HCT116 (cell line): ENCODE measurements around the gene PELI3. TPM values are rescaled to one million over a fixed set of nuclear protein-coding genes. Genes with fewer than 3 reads are reported as not detected.
"Not testable (repeated sequence)": the region's sequence is repeated elsewhere in the genome, so short reads cannot be mapped to it uniquely, and the experiment has no call there.

Experiments
- ATAC-seq: fragments of 200-7000 bp; cut with Tn5 transposase; 2 replicates; pipeline ENCODE4 v1.9.1; 2020; ENCODE audit warnings: mild to moderate bottlenecking, moderate library complexity
- BruUV-seq: library from RNA; stranded (reverse); fragments of 400-500 nt; replicated peaks from 2 replicates; lab custom pipeline; 2021; lab: Mats Ljungman, UMichigan
- CTCF ChIA-PET: fragments of 300-600 bp; sonication (Branson Sonifier 250); formaldehyde crosslinking; loops from one replicate; lab custom pipeline; 2021; ENCODE audit warnings: antibody characterized with exemption; lab: Charles Lee
- POLR2A ChIA-PET: fragments of 300-600, 350-600 bp; sonication (Branson Sonifier 250); formaldehyde crosslinking; loops from one replicate; lab custom pipeline; 2021; ENCODE audit warnings: antibody characterized with exemption; lab: Charles Lee
- RAD21 ChIA-PET, 2 experiments: fragments of 300-600 bp; sonication (Branson Sonifier 250); formaldehyde crosslinking; loops; one replicate each; lab custom pipeline; 2023; ENCODE audit warnings: low total read pairs in 2 of 2; ENCODE audit not compliant: uncharacterized antibody in 2 of 2, unreplicated experiment in 2 of 2, low non-redundant PET in 1 of 2; lab: Charles Lee
- DNase-seq: peaks from one replicate; pipeline ENCODE4 v3.0.0-alpha.2; 2010; ENCODE audit warnings: low read depth, low spot score
- H2AFZ ChIP-seq: fragments of 200-600 bp; shearing (Covaris generic), sonication (generic); 2 replicates; pipeline ENCODE4 v1.6.1; 2017; ENCODE audit warnings: low read depth, mixed run types, mixed read lengths, antibody characterized with exemption, low read length; ENCODE audit not compliant: poor library complexity, severe bottlenecking
- H3K27ac ChIP-seq: 2 replicates; pipeline ENCODE4 v1.5.1; 2012; ENCODE audit warnings: low read depth, low read length
- H3K27me3 ChIP-seq: fragments of 200-600 bp; sonication (generic); 2 replicates; pipeline ENCODE4 v1.6.1; 2016; ENCODE audit warnings: mixed run types, low read length, mixed read lengths; ENCODE audit not compliant: insufficient read depth
- H3K36me3 ChIP-seq, 2 experiments: fragments of 200-500 bp in 1 of 2; fragments of 200-600 bp in 1 of 2; sonication (Bioruptor generic) in 1 of 2; sonication (generic) in 1 of 2; 2 replicates each; pipeline versions ENCODE4 v1.5.1 to v1.6.1; 2014 to 2016; ENCODE audit warnings: low read length in 2 of 2, inconsistent platforms in 1 of 2, mixed read lengths in 1 of 2, mixed run types in 1 of 2; ENCODE audit not compliant: insufficient read depth in 2 of 2, control insufficient read depth in 1 of 2
- H3K4me1 ChIP-seq, 2 experiments: fragments of 200-600 bp in 1 of 2; sonication (generic) in 1 of 2; 2 replicates each; pipeline versions ENCODE4 v1.5.1 to v1.6.1; 2012 to 2017; ENCODE audit warnings: low read length in 2 of 2, inconsistent platforms in 1 of 2, mild to moderate bottlenecking in 1 of 2, mixed read lengths in 1 of 2, mixed run types in 1 of 2, moderate library complexity in 1 of 2; ENCODE audit not compliant: insufficient read depth in 2 of 2, control insufficient read depth in 1 of 2
- H3K4me2 ChIP-seq: fragments of 200-600 bp; sonication (generic); 2 replicates; pipeline ENCODE4 v1.6.1; 2017; ENCODE audit warnings: mixed run types, low read length, mixed read lengths
- H3K4me3 ChIP-seq, 2 experiments: fragments of 200-600 bp in 1 of 2; sonication (generic) in 1 of 2; replicated peaks in 1 of 2; 2 replicates each; pipeline ENCODE4 v1.5.1; 2011 to 2016; ENCODE audit warnings: low read length in 2 of 2, control low read depth in 1 of 2, low read depth in 1 of 2, mild to moderate bottlenecking in 1 of 2, mixed read lengths in 1 of 2, mixed run types in 1 of 2
- H3K79me2 ChIP-seq: fragments of 200-600 bp; sonication (generic); 2 replicates; pipeline ENCODE4 v1.6.1; 2017; ENCODE audit warnings: mild to moderate bottlenecking, mixed run types, low read length, moderate library complexity, mixed read lengths; ENCODE audit not compliant: insufficient read depth
- H3K9ac ChIP-seq: fragments of 200-600 bp; sonication (generic); 2 replicates; pipeline ENCODE4 v1.6.1; 2016; ENCODE audit warnings: low read length, mixed read lengths
- H3K9me2 ChIP-seq: fragments of 200-600 bp; sonication (generic), shearing (Covaris generic); 2 replicates; pipeline ENCODE4 v1.6.1; 2017; ENCODE audit warnings: mixed run types, mild to moderate bottlenecking, moderate library complexity; ENCODE audit not compliant: insufficient read depth
- H3K9me3 ChIP-seq, 2 experiments: fragments of 200-500 bp in 1 of 2; fragments of 200-600 bp in 1 of 2; sonication (Bioruptor generic) in 1 of 2; sonication (generic) in 1 of 2; 2 replicates each; pipeline ENCODE4 v1.6.1; 2014 to 2017; ENCODE audit warnings: low read length in 2 of 2, mixed read lengths in 2 of 2, inconsistent platforms in 1 of 2, low read depth in 1 of 2, mild to moderate bottlenecking in 1 of 2, mixed run types in 1 of 2, moderate library complexity in 1 of 2; ENCODE audit not compliant: control insufficient read depth in 1 of 2, insufficient read depth in 1 of 2
- H4K20me1 ChIP-seq: fragments of 200-600 bp; sonication (generic), shearing (Covaris generic); 2 replicates; pipeline ENCODE4 v1.6.1; 2017; ENCODE audit warnings: mixed run types, mild to moderate bottlenecking, moderate library complexity; ENCODE audit not compliant: insufficient read depth
- CBX3 ChIP-seq: IDR thresholded peaks from 2 replicates; pipeline ENCODE4 v1.6.1; 2012; ENCODE audit warnings: low read depth
- CTCF ChIP-seq, 3 experiments: fragments of 200-600 bp in 1 of 3; sonication (generic) in 1 of 3; IDR thresholded peaks in 2 of 3; conservative IDR thresholded peaks in 1 of 3; 2 replicates each; pipeline ENCODE4 v1.5.1; 2012 to 2017; ENCODE audit warnings: low read depth in 2 of 3, low read length in 2 of 3, antibody characterized with exemption in 1 of 3, borderline replicate concordance in 1 of 3, control low read depth in 1 of 3, mild to moderate bottlenecking in 1 of 3, mixed read lengths in 1 of 3, mixed run types in 1 of 3, moderate library complexity in 1 of 3; ENCODE audit not compliant: insufficient read depth in 1 of 3
- EGR1 ChIP-seq: IDR thresholded peaks from 2 replicates; pipeline ENCODE4 v1.6.1; 2012; ENCODE audit warnings: low read depth
- ELF1 ChIP-seq: IDR thresholded peaks from 2 replicates; pipeline ENCODE4 v1.6.1; 2012; ENCODE audit warnings: low read depth, borderline replicate concordance
- MAX ChIP-seq: IDR thresholded peaks from 2 replicates; pipeline ENCODE4 v1.6.1; 2012
- POLR2A ChIP-seq: IDR thresholded peaks from 2 replicates; pipeline ENCODE4 v1.7.0; 2011; ENCODE audit warnings: borderline replicate concordance; ENCODE audit not compliant: insufficient read depth, insufficient read length; ENCODE audit errors: extremely low read depth
- POLR2AphosphoS5 ChIP-seq: IDR thresholded peaks from 2 replicates; pipeline ENCODE4 v1.6.1; 2011; ENCODE audit warnings: mild to moderate bottlenecking, low read depth, low read length, moderate library complexity
- RAD21 ChIP-seq: IDR thresholded peaks from 2 replicates; pipeline ENCODE4 v1.6.1; 2012; ENCODE audit warnings: low read depth, mild to moderate bottlenecking
- SP1 ChIP-seq: IDR thresholded peaks from 2 replicates; pipeline ENCODE4 v1.6.1; 2012; ENCODE audit warnings: low read depth
- SRF ChIP-seq: IDR thresholded peaks from 2 replicates; pipeline ENCODE4 v1.6.1; 2012; ENCODE audit warnings: low read depth
- TCF7L2 ChIP-seq: IDR thresholded peaks from 2 replicates; pipeline ENCODE4 v1.7.0; 2011; ENCODE audit warnings: borderline replicate concordance, inconsistent platforms; ENCODE audit not compliant: insufficient read depth, insufficient read length; ENCODE audit errors: extremely low read depth
- YY1 ChIP-seq: IDR thresholded peaks from 2 replicates; pipeline ENCODE4 v1.6.1; 2011; ENCODE audit warnings: low read length, low read depth, moderate library complexity, mild to moderate bottlenecking; ENCODE audit not compliant: insufficient replicate concordance; ENCODE audit errors: extremely low read depth
- ZFX ChIP-seq: fragments of 450-650 bp; IDR thresholded peaks from 2 replicates; pipeline ENCODE4 v1.6.1; 2017
- intact Hi-C: fragments of 100-400 bp; cut with micrococcal nuclease; formaldehyde crosslinking; loops from 2 replicates; pipeline ENCODE4 v1.10.0; 2022
- total RNA-seq: library from RNA; stranded (reverse); gene quantifications from one replicate; pipeline ENCODE4 v1.2.1, GENCODE V29; 2021; ENCODE audit not compliant: unreplicated experiment

Gene PELI3
- total RNA-seq, 1 experiment from 2014 or later = 12.8 TPM

- no peaks in the 10 kb centered on the region for H3K27me3 ChIP-seq
- ATAC-seq = peak; percentile 93
- no TSS peak for BruUV-seq
Observed at GRCh38 chr11:66438504-66439466, 27.9 kb upstream of the PELI3 start, which contains the start of gene MRPL11. TSS of gene MRPL11 (minus strand) at chr11:66438848. CDS start at chr11:66438754, 94 bp downstream.

GRCh38 chr11:66440101-66440939 is 26.4 kb upstream of the PELI3 start:
- H3K4me1 ChIP-seq = peaks cover 4 to 25% of the 10 kb centered on the region in 2 experiments; a peak in 3 of 4 replicates
- H3K27ac ChIP-seq, H3K9ac ChIP-seq, POLR2A ChIA-PET, H3K4me3 ChIP-seq, H4K20me1 ChIP-seq, intact Hi-C loops, H3K9me2 ChIP-seq, ATAC-seq, H3K27me3 ChIP-seq, H3K4me2 ChIP-seq, H3K9me3 ChIP-seq, BruUV-seq, H2AFZ ChIP-seq, DNase-seq, RAD21 ChIA-PET, CTCF ChIA-PET: not testable (repeated sequence)
- peaks cover 16% of the 10 kb centered on the region for H3K79me2 ChIP-seq
- peaks cover 8 to 18% of the 10 kb centered on the region in 2 experiments; a peak in 3 of 4 replicates for H3K36me3 ChIP-seq

More at GRCh38 chr11:66438504-66439466, 27.9 kb upstream of the PELI3 start, which contains the start of gene MRPL11:
- RAD21 ChIA-PET = interaction anchor here (0.5 to 1.1 kb wide), 6 partner anchors 17 to 240 kb away, joined by 3 to 5 read pairs (median 4); partner anchors contain the start of genes DPP3 (in 1 of the 2), PELI3 (in 1 of the 2) and RBM4B (in 1 of the 2)
- Histone ChIP-seq H3K79me2 (peaks cover 16% of the 10 kb centered on the region), H3K9me3 (no peaks in the 10 kb centered on the region), H2AFZ (peak within 1 kb of the TSS; percentile 44), H3K9ac (peak within 1 kb of the TSS; percentile 97), H3K9me2 (no peaks in the 10 kb centered on the region), H3K27ac (peak within 1 kb of the TSS; percentile 85), H3K4me3 (peak within 1 kb of the TSS; percentile 68 to 96), H3K36me3 (peaks cover 14 to 24% of the 10 kb centered on the region in 2 experiments; a peak in 3 of 4 replicates), H4K20me1 (no peaks in the 10 kb centered on the region), H3K4me2 (peak within 1 kb of the TSS; percentile 91), H3K4me1 (peaks cover 4 to 23% of the 10 kb centered on the region in 2 experiments; a peak in 3 of 4 replicates)
- peak; percentile 91 for DNase-seq
- intact Hi-C loops = loop anchor here (10.0 kb wide), 2 partner anchors 236 to 396 kb away; partner anchors contain the start of gene RBM4B
- POLR2A ChIA-PET = interaction anchor here (0.7 to 2.1 kb wide), 7 partner anchors 17 to 239 kb away, joined by 3 to 13 read pairs (median 4); partner anchors contain the start of genes DPP3, PELI3 and RBM4B
- TF ChIP-seq RAD21 (peak; percentile 49), TCF7L2 (peak; percentile 25), CBX3 (no peak), POLR2A (peak; percentile 30), POLR2AphosphoS5 (peak; percentile 16; the same call in 1 of the 2 replicates), EGR1 (peak; percentile 32; the same call in 1 of the 2 replicates), SRF (no peak), CTCF (IDR thresholded peaks at IDR 0.05 in 2 of 3, conservative IDR thresholded peaks at IDR 0.05 in 1 of 3; ENCODE audit: borderline replicate concordance in 1 of 3, insufficient read depth in 1 of 3, low read depth in 2 of 3, low read length in 2 of 3) (peak; percentile 54 to 60 (median 60); a peak in 5 of 6 replicates), MAX (peak; percentile 51; the same call in 1 of the 2 replicates), SP1 (peak; percentile 88), YY1 (peak; percentile 95), ELF1 (no peak), ZFX (peak; percentile 91)
- CTCF ChIA-PET = interaction anchor here (0.6 to 1.7 kb wide), 13 partner anchors 9 to 239 kb away, joined by 3 to 17 read pairs (median 4); partner anchors contain the start of genes DPP3, PELI3 and RBM4B
